GM21367 (cell line): ENCODE measurements around the gene TAS2R40.
"Not testable (repeated sequence)": the region's sequence is repeated elsewhere in the genome, so short reads cannot be mapped to it uniquely, and the experiment has no call there.

Source experiments
- ATAC-seq: cut with Tn5 transposase; IDR thresholded peaks from one replicate; pipeline ENCODE4 v1.9.1; 2021; ENCODE audit not compliant: unreplicated experiment

TAS2R40 gene

DNA sequence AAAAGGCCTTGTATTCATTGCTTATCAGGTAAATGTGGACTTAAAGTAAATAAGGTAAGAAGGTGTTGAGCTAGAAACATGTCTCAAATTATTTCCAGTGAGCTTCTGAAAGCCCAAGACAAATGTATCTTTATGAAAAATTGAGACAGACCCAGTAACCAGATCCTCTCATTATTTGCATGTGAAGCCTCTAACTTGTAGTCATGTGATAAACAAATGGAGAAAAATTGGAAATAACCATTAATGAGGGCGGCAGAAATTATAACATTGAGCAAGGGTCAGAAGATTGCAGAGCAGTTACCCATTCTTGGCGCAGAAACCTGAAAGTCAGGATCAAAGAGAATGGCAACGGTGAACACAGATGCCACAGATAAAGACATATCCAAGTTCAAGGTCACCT, at the start of gene TAS2R40:
TSS of gene TAS2R40 (plus strand) at position 301 of the 400 bp plus-strand sequence. CDS start at position 343, 42 bp downstream.
- no peak for ATAC-seq

DNA sequence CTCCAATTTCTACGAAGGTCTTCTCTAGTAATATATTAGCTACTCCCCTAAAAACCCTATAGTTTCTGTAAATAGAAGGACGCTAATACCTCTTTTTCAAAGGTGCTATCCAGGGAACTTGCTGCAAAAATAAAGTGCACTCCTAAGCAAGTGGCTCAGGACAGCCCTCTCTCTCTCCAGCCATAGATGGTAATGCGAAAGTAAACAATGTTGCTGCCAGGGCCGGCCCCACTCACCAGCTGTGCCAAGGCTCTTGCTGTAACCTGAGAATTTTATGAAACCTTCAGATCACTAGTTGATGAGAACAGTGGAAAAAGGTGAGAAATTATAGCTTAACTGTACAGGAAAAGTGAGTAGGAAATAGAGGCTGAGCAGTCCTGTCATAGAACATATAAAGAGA, 49.5 kb upstream of the TAS2R40 start:
- ATAC-seq = no peak

DNA sequence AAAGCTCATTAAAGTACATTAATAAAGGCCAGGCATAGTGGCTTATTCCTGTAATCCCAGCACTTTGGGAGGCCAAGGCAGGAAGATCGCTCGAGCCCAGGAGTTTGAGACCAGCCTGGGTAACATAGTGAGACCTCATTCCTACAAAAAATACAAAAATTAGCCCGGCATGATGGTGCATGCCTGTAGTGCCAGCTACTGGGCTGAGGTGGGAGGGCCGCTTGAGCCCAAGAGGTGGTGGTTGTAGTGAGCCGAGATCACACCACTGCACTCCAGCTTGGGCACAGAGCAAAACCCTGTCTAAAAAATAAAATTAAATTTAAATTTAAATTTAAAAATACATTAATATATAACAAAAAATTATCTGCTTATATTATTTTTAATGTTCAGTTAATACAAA, 45.7 kb upstream of the TAS2R40 start:
- ATAC-seq = no peak

DNA sequence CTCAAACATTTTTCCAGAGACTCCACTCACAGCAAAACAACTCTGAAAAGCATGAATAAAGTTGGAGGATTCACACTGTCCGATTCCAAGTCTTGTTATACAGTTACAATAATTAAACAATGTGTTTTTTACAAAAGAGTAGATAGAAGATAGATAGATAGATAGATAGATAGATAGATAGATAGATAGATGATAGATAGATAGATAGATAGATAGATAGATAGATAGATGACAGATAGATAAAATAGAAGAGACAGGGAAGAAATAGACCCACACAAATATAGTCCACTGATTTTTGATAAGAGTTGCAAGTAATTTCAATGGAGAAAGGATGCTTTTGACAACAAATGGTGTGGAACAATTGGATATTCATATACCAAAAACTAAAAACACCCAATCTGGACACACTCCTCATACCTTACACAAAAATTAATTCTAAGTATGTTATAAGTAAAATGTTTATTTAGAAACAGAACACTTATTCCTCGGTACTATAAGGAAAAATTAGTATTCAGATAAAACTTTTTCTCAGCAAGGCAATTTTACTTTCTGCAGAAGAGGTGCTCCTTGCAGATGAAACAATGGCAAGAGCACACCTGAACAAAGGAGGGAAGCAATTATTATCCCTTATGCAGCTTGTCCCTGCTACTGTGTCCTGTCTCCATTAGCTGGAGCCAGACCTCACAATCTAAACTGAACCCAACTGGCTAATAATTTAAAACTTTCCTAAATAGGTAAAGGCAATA, 44.3 kb upstream of the TAS2R40 start:
- ATAC-seq = no peak

DNA sequence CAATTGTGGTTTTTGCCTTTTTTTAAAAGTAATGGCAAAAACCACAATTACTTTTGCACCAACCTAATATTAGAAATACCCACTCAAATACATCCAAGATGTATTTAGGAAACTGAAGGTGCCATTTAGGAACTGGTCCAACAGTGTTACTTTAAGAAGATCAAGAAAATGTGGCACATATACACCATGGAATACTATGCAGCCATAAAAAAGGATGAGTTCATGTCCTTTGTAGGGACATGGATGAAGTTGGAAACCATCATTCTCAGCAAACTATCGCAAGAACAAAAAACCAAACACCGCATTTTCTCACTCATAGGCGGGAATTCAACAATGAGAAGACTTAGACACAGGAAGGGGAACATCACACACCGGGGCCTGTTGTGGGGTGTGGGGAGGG, 41.1 kb upstream of the TAS2R40 start:
- not testable (repeated sequence) for ATAC-seq

DNA sequence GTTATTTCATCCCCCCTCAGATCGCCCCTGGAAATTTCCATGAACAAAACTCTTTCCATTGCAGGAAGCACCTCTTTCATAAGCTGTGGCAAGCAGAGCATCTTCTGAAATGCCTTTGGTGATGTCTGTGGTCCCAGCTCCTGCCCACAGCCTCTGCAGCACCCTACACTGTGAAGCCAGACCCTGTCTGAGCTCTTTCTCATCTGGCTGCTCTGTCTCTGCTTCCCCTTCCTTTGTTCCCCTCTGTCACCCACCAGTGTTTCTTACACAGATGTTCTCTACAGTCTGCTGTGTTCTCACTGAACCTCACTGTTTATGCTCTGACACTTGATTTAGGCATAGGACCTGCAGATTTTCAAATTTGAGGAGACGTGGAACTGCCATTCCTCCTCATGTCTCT, 40.5 kb upstream of the TAS2R40 start:
- no peak for ATAC-seq

DNA sequence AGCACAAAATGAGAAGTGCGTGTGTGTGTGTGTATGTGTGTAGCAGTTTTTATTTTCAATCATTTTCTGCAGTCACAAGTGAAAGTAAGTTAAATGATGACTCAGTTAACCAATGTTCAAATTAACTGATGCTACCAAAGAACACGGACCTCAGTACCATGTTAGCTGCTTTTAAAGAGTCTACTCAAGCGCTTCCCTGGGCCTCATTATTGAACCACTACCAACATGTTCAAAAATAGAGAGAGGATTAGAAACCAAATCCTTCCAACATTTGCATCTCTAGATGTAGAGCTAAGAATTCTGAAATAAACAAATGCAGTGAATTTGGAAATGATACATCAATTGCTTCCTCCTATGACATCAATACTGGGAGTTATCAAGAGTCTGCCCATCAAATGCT, 38.8 kb upstream of the TAS2R40 start, which contains the start of gene TAS2R39:
TSS of gene TAS2R39 (plus strand) at position 396 of the 400 bp plus-strand sequence. CDS start at position 396, 0 bp downstream.
- no peak for ATAC-seq

DNA sequence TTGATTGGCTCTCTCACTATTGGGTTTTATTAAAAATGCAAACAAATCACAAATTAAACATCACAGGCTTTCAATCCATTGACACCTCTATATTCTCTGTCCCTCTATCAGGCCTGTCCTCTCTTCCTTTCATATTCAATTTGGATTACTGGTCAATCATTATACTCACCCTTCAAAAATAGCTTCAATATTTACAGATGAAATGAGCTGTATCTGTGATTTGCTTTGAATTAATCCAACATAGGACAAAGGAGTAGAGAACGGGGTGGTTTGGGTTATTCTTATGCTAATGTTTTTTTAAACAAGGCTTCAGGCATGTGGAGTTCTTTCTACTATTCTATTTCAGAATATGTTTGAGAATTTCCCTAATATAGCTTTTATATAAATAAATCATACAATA, 36.3 kb upstream of the TAS2R40 start:
- no peak for ATAC-seq

DNA sequence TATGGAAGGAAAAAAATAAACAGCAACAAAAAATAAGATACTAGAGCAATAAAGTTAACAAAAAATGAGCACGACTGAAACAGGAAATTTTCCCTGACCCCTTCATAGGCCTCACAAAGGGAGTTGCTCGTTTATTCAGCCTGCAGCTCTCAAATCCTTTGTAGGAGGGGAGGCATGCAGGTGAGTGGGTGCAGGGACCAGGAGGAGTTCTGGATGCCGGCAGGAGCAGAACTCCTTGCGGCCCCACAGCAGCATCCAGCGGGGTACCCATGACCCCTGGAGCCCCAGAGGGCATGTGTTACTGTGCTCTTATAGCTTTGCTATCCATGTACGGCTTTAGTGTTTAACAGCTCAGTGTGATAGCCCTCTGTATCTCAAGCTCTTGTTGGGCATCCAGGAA, 32.8 kb upstream of the TAS2R40 start:
- no peak for ATAC-seq

DNA sequence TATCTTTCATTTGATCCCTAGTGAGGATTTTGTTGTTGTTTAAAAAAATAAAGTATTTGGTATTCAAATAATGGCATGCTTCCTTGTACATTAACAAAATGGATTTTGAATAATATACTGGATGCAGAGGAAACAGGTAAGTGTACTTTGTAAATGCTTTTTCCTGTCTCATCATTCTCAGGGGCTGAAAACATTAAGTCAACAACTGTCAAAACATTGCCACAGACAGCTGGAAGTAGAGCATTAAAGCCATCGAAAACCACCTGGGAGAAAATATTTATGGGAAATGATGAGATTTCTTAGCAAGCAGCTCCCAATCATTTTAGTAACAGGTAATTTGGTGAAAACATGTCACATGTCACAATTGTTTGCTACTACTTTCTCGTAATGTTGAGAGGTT, 28.0 kb upstream of the TAS2R40 start:
- ATAC-seq = no peak

DNA sequence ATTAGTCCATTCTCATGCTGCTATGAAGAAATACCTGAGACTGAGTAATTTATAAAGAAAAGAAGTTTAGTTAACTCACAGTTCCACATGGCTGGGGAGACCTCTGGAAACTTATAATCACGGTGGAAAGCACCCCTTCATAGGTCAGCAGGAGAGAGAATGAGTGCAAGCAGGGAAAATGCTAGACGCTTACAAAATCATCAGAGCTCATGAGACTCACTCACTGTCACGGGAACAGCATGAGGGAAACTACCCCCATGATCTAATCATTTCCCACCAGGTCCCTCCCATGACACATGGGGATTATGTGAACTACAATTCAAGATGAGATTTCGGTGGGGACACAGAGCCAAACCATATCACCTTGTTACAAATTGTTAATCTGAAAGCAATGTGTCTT, 22.8 kb upstream of the TAS2R40 start:
- ATAC-seq = peak; percentile 49

DNA sequence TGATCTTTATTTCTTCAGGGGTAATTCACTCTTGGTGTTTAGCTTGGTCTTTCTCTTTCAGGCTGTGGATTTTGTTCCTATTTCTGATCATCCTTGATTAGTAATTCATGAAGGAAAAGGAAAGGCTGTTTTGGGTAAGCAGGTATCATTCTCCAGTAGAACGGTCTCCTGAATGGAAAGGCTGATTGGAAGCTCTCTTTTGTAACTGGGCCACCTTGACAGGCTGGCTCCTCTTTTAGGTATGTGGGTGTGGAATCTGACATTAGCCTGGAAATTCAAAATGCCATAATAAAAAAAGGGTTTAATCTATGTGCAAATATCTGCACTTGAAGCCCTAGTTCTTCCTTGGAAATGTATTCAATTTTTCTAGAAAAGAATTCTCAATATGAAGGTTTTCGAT, 19.7 kb upstream of the TAS2R40 start:
- ATAC-seq = no peak

DNA sequence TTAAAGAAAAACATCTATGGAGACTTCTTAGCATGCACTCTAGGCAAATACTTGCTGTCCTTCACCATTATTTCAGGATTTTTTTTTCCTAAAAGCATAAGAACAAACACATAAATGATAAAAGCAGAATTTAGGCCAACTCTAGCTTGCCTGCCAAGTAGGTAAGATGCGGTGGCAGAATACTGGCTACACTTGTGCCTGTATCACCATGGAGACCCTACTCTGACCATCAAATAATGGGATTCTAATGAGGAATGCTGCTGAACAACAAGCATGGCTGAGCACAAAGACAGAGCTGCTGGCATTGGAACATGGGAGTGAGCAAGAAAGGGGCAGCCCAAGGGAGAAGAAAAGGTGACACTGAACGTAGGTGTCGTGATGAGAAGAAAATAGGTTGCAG, 18.5 kb upstream of the TAS2R40 start:
- no peak for ATAC-seq

DNA sequence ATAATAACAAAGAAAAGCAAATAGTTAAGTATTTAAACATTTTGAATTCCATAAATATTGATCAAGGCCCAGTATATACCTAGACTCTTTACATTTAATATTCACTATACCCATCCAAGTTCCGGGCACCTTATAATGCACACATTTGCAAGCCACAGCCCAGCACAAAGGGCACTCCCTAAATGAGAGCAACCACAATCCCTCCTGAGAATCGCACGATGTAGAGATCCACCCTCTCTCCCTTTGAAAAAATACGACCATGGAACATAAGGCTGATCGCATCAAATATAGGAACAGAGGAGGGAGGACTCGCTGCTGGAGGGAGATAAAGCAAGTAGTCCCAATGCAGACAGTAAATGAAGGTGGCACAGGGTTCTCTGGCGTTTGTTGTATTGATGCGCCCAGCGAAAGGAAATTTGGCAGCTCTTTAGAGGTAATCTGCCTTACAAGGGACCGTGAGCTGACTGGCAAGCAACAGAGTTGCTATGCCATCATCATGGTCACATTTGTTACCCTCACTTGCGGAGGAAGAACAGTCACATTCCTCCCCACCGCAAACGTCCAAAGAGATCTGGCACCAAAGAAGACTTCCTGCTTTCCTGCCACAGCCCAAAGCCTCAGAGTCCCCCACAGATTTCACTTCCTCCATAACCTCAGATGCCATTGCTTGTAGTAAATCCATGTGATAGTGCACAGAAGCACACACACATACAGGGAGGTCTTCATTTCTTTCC, 16.1 kb upstream of the TAS2R40 start:
- peak; percentile 81 for ATAC-seq

DNA sequence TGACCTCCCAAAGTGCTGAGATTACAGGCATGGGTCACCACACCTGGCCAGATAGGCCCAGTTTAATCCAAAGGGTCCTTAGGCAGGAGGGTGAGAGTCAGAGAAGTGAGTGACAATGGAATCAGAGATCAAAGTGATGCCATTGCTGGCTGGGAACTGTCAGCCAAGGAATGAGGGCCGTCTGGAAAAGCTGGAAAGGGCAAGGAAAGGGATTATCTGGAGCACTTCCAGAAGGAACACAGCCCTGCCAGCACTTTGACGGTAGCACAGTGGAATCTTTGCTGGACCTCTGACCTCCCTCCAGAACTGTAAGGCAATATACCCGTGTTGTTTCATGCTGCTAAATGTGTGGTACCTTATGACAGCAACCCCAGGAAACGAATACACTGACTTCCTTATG, 11.3 kb upstream of the TAS2R40 start:
- no peak for ATAC-seq

DNA sequence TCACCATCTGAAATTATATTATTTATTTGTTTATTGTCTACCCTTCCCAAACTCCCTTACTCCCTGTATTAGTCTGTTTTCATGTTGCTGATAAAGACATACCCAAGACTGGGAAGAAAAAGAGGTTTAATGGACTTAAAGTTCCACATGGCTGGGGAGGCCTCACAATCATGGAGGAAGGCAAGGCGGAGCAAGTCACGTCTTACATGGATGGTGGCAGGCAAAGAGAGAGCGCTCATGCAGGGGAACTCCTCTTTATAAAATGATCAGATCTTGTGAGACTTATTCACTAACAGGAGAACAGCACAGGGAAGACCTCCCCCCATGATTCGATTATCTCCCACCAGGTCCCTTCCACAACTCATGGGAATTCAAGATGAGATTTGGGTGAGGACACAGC, 8.4 kb upstream of the TAS2R40 start:
- not testable (repeated sequence) for ATAC-seq

DNA sequence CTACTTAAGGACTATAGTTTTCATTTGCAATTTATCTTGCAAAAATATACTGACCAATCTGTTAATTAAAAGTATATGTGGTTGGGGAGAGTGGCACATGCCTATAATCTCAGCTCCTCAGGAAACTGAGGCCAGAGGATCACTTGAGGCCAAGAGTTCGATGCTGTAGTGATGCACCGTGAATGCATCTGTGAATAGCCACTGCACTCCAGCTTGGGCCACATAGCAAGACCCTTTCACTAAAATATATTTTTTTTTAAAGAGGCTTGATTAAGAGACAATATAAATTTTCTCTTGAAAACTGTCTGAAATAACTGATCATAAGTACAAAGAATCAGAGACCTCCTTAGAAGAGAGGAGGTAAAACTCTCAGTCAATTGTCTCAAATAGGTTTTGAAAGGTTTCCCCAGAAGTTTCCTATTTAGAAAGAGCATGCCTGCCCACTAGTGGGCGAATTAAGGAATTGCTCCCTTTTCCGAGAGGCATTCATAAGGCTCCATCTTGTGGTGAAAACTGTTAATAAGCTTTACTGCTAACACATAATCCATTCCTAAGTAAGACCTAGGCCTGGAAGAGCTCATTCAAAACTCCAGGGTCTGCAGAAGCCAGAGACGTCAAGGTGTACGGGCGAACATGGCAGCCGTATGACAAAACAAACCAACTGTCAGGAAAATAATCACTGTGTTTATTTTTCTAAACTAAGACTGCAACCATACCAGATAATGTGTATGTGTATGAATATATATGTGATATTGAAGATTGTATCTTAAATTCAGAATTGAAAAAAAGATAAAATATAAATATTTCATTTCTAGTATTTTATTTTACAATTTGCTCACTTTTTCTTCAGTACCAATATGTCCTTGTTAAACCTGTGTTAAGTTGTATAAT, 6.8 kb upstream of the TAS2R40 start:
- peak; percentile 90 for ATAC-seq

DNA sequence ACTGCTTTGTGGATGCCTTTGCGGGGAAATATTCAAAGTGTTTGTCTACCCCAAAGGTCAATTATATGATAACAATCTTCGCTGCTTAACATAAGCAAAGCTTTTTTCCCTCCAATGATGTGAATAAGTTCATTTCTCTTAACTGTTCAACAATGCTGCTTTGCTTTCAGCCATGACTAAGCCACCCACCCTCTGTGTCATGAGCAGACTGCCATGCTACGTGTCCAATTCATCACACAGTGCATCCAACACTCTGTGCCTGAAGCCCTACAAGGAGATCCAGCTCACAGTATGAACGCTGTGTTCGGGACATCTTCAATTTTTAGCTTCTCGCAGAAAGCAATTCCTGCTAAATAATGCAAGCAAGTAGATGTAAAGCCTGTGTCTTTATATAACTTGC, 5.7 kb upstream of the TAS2R40 start:
- no peak for ATAC-seq

DNA sequence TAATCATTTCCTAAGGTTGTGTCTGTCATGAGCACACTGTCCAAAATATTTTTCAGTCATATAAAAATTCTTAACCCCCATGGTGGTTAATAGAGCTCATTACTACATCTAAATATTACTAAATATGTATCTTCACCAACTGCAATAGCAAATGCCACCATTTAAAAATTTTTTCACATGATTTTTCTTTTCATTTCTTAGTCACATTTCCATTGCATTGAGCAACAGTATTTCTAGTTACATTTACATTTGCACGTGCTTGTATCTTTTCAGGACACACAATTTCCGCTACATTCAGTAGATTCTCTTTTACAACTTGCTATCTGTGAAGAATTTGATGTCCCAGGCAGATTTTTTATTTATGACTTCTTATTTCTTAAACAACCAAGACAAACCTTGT, 5.2 kb upstream of the TAS2R40 start:
- ATAC-seq = no peak

DNA sequence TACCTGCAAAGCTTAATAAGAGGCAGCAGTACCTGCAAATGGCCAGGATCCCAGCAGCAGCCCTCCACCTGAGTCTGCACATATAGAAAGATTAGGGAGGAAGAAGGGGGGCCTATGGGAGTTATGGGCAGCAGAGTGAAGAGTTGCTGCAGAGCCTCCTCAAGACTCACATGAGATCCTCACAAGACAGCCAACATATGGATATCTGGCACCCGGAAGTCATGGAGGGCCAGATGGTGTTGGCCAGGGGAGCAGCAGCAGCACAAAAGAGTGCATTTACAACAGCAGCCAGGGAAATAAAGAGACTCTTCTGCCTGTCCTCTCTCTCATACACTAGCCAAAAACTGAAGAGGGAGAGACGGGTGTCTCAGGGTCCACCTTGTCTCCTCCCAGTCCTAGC, 4.0 kb upstream of the TAS2R40 start:
- ATAC-seq = no peak

DNA sequence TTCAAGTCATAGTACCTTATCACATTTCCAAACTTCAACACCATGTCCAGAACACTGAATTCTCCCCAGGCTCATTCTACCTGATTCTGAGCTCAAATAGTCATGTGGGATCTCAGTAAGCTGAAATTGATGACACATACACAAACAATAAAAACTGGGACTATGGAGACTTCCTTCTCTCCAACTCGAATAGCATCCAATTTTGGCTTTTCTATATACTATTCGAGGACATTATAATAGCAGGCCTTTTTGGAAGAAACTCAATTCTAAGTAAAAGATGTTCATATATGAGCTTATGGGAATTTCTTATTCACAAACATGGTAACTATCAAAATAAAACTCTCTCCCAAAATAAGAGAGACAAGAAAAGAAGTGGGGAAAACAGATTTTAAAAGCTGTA, 551 bp upstream of the TAS2R40 start:
- no peak for ATAC-seq
